ENCODE results near the gene ATOH8.
"Not testable (repeated sequence)": the region's sequence is repeated elsewhere in the genome, so short reads cannot be mapped to it uniquely, and the experiment has no call there.

The ATOH8 gene

GRCh38 chr2:85828725-85829124, 74.9 kb downstream of the ATOH8 start:
- no peak for DNase-seq (ENCODE audit: low read depth)

- DNase-seq (ENCODE audit: low read depth): not testable (repeated sequence)
Observed at GRCh38 chr2:85829394-85829793, 75.6 kb downstream of the ATOH8 start.

- DNase-seq (ENCODE audit: low read depth): no peak
Observed at GRCh38 chr2:85830645-85831044, 76.9 kb downstream of the ATOH8 start.

DNA sequence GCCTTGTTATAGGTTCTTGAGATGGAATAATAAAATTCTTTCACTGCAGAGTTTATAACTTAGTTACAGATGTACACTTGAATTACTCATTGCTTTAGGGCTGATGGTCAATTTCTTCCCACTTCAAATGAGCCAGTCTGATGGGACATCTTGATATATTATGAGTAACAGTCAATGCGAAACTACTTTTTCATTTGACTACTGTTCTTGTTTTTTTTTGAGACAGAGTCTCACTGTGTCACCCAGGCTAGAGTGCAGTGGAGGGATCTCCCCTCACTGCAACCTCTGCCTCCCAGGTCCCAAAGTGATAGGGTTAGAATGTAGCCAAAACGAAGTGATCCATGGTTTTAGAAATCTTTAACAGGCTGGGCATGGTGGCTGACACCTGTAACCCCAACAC, 77.9 kb downstream of the ATOH8 start:
- no peak for DNase-seq (ENCODE audit: low read depth)

DNA sequence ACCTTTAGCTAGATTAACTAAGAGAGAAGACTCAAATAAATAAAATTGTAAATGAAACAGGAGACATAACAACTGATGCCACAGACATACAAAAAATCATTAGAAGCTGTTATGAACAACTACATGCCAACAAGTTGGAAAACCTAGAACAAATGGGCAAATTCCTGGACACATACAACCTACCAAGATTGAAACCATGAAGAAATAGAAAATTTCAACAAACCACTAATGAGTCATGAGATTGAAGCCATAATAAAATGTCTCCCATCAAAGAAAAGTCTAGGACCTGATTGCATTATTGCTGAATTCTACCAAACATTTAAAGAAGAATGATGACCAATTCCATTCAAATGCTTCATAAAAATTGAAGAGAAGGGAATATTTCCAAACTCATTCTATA, 80.7 kb downstream of the ATOH8 start:
- no peak for DNase-seq (ENCODE audit: low read depth)

Data from stromal cell of bone marrow (primary cell).